ENCODE measurements around the gene SH2B3.

DNA sequence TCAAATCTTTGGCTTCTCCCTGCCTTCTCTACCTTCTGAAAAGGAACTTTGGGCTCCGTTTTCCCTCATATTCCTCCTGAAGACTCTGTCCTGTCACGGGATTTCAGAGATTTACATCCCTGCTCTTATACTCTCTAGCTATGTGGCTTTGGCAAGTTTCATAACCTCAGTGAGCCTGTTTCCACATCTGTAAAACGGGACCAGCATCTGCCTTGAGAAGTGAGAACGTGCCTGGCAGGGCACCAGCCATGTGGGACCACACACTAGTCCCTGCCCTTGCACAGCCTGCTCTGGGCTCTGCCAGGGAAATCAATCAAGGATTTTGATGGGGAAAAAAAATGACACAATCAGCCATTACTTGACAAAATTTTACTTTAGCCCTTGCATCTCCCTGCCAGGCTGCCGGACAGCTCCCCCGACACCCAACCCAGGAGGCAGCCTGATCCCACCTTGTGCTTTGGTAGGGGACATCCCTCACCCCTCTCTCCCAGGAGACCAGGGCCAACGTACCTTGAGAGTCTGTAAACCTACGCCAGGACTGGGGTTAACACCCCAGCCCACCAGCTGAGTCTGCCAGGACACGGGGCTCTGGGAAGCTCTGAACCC lies 45.3 kb upstream of the SH2B3 start:
- TF ChIP-seq SMAD1 (IDR thresholded peaks at IDR 0.05; ENCODE audit: low read depth, low read length, partially characterized antibody) (no peak), NR2F6 (CRISPR knock-in tag; IDR thresholded peaks at IDR 0.05) (no peak), RAD21 (CRISPR knock-in tag; conservative IDR thresholded peaks at IDR 0.05 in 1 of 2, IDR thresholded peaks at IDR 0.05 in 1 of 2) (no peak), HDGF (IDR thresholded peaks at IDR 0.05) (no peak), ZNF644 (tag; IDR thresholded peaks at IDR 0.05; ENCODE audit: low read depth) (no peak), ARID3A (IDR thresholded peaks at IDR 0.05; ENCODE audit: borderline replicate concordance, low read depth, low read length) (no peak), POLR2AphosphoS2 (IDR thresholded peaks at IDR 0.05; ENCODE audit: low read length) (no peak), PML (IDR thresholded peaks at IDR 0.05; ENCODE audit: low read length) (no peak), KAT8 (IDR thresholded peaks at IDR 0.05; ENCODE audit: low read depth) (no peak), RNF2 (IDR thresholded peaks at IDR 0.05) (no peak), CHD1 (IDR thresholded peaks at IDR 0.05; ENCODE audit: low read length) (no peak), ZNF318 (IDR thresholded peaks at IDR 0.05; ENCODE audit: borderline replicate concordance in 1 of 2, low read depth in 1 of 2) (no peak), ETS2 (tag; IDR thresholded peaks at IDR 0.05; ENCODE audit: borderline replicate concordance, poor library complexity, severe bottlenecking) (no peak)
- TF ChIP-seq, protein P1, sequence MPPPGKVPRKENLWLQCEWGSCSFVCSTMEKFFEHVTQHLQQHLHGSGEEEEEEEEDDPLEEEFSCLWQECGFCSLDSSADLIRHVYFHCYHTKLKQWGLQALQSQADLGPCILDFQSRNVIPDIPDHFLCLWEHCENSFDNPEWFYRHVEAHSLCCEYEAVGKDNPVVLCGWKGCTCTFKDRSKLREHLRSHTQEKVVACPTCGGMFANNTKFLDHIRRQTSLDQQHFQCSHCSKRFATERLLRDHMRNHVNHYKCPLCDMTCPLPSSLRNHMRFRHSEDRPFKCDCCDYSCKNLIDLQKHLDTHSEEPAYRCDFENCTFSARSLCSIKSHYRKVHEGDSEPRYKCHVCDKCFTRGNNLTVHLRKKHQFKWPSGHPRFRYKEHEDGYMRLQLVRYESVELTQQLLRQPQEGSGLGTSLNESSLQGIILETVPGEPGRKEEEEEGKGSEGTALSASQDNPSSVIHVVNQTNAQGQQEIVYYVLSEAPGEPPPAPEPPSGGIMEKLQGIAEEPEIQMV (tag; conservative IDR thresholded peaks at IDR 0.05; ENCODE audit: low read depth) = no peak
